A549 (cell line): ENCODE data around the gene RABGAP1. TPM values are rescaled to one million over a fixed set of nuclear protein-coding genes. Genes with fewer than 3 reads are reported as not detected.

Source experiments
- ATAC-seq, 2 experiments: fragments of 200-7000 bp in 1 of 2; fragments of >200 bp in 1 of 2; cut with Nextera tagmentation in 1 of 2; cut with Tn5 transposase in 1 of 2; 3 replicates each; pipeline versions ENCODE4 v1.8.0 to v1.9.1; 2018 to 2020; ENCODE audit warnings: mild to moderate bottlenecking in 1 of 2, moderate library complexity in 1 of 2
- CTCF ChIA-PET: fragments of 300-600 bp; sonication (Branson Sonifier 250); formaldehyde crosslinking; extraction: SDS; loops from one replicate; lab custom pipeline; 2021; ENCODE audit warnings: antibody characterized with exemption, inconsistent platforms; lab: Yijun Ruan, JAX
- POLR2A ChIA-PET: fragments of 350-600 bp; formaldehyde crosslinking; extraction: SDS; loops from one replicate; lab custom pipeline; 2021; ENCODE audit warnings: antibody characterized with exemption, inconsistent platforms; lab: Yijun Ruan, JAX
- DNase-seq, 2 experiments: peaks; one replicate each; pipeline versions ENCODE4 v3.0.0 to v3.0.0-alpha.2; 2011 to 2016; ENCODE audit warnings: low read depth in 1 of 2, low spot score in 1 of 2
- FAIRE-seq: peaks from 2 replicates; lab custom pipeline; 2011; peaks lifted over from hg19 to GRCh38; lab: Jason Lieb, UNC
- H3K27ac ChIP-seq, 2 experiments: fragments of >200 bp; sonication (Bioruptor Twin); formaldehyde crosslinking; 3 replicates each; pipeline ENCODE4 v1.5.1; 2016 to 2017
- H3K4me1 ChIP-seq: fragments of >200 bp; sonication (Bioruptor Twin); formaldehyde crosslinking; 3 replicates; pipeline ENCODE4 v1.6.1; 2016
- H3K4me2 ChIP-seq: fragments of >200 bp; sonication (Bioruptor Twin); formaldehyde crosslinking; 3 replicates; pipeline ENCODE4 v1.6.1; 2016
- H3K4me3 ChIP-seq: fragments of >200 bp; sonication (Bioruptor Twin); formaldehyde crosslinking; 3 replicates; pipeline ENCODE4 v1.5.1; 2016
- H3K9me3 ChIP-seq: fragments of >200 bp; sonication (Bioruptor Twin); formaldehyde crosslinking; 3 replicates; pipeline ENCODE4 v1.6.1; 2016
- CBX8 ChIP-seq: fragments of 200-600 bp; sonication (generic); IDR thresholded peaks from 2 replicates; pipeline ENCODE4 v1.6.1; 2016
- ESRRA ChIP-seq: fragments of 150-350 bp; IDR thresholded peaks from 2 replicates; pipeline ENCODE4 v1.6.1; 2014; ENCODE audit warnings: mild to moderate bottlenecking, low read length, borderline replicate concordance
- HEYL ChIP-seq: fragments of 250-450 bp; sonication (Bioruptor Pico); IDR thresholded peaks from 2 replicates; pipeline ENCODE4 v1.8.0; 2021; ENCODE audit warnings: mild to moderate bottlenecking, moderate library complexity
- HOXA7 ChIP-seq: fragments of 250-450 bp; sonication (Bioruptor Pico); IDR thresholded peaks from 2 replicates; pipeline ENCODE4 v1.5.0; 2020; ENCODE audit warnings: mild to moderate bottlenecking, moderate library complexity
- HOXB5 ChIP-seq: fragments of 250-450 bp; sonication (Bioruptor Pico); IDR thresholded peaks from 2 replicates; pipeline ENCODE4 v1.5.0; 2020; ENCODE audit warnings: mild to moderate bottlenecking, moderate library complexity
- JUN ChIP-seq, 2 experiments: fragments of >200 bp; sonication (Bioruptor Twin); formaldehyde crosslinking; IDR thresholded peaks; 2 replicates in 1 of 2; 3 replicates in 1 of 2; pipeline ENCODE4 v1.6.1; 2016 to 2017
- PHF8 ChIP-seq: fragments of 200-600 bp; sonication (generic); IDR thresholded peaks from 2 replicates; pipeline ENCODE4 v1.6.1; 2016; ENCODE audit warnings: low read depth, mild to moderate bottlenecking, antibody characterized with exemption, moderate library complexity, borderline replicate concordance
- POLR2AphosphoS2 ChIP-seq: conservative IDR thresholded peaks from 2 replicates; pipeline ENCODE4 v1.6.1; 2012; ENCODE audit warnings: low read length, improper control_type of control experiment, inconsistent platforms
- RARB ChIP-seq: fragments of 250-450 bp; sonication (Bioruptor Pico); IDR thresholded peaks from 2 replicates; pipeline ENCODE4 v1.8.0; 2021; ENCODE audit warnings: mild to moderate bottlenecking, moderate library complexity
- RCOR1 ChIP-seq: fragments of 150-350 bp; IDR thresholded peaks from 2 replicates; pipeline ENCODE4 v1.6.1; 2014; ENCODE audit warnings: antibody characterized with exemption, low read length, low read depth
- ZC3H11A ChIP-seq: fragments of 450-650 bp; IDR thresholded peaks from 2 replicates; pipeline ENCODE4 v1.6.1; 2014; ENCODE audit warnings: antibody characterized with exemption, mild to moderate bottlenecking
- ZSCAN20 ChIP-seq: fragments of 250-450 bp; sonication (Bioruptor Pico); IDR thresholded peaks from 2 replicates; pipeline ENCODE4 v1.8.0; 2022; ENCODE audit warnings: mild to moderate bottlenecking, moderate library complexity
- WGBS: methylation state at CpG from one replicate; pipeline ENCODE4 v1.1.6; 2017; ENCODE audit errors: missing lambda C conversion rate; 5-methylcytosine and 5-hydroxymethylcytosine counted together
- polyA plus RNA-seq, 4 experiments: library from polyadenylated mRNA; depleted of rRNA in 3 of 4; stranded (reverse); fragments of >200 nt; fragmentation: RNase III in 1 of 4; extraction: RNeasy Plus Mini Kit Qiagen cat#74134 plus additional on column Dnase treatment in 1 of 4; gene quantifications; 2 replicates in 3 of 4; 3 replicates in 1 of 4; pipeline ENCODE4 v1.2.3, GENCODE V29; 2011 to 2017
- TF ChIP-seq, protein P1 (sequence below): IDR thresholded peaks from 2 replicates; pipeline ENCODE4 v1.6.1; 2012; ENCODE audit warnings: low read depth, borderline replicate concordance
- TF ChIP-seq, protein P2 (sequence below): fragments of 200-600 bp; sonication (generic); IDR thresholded peaks from 2 replicates; pipeline ENCODE4 v1.6.1; 2016; ENCODE audit warnings: antibody characterized with exemption, mild to moderate bottlenecking, moderate library complexity
- TF ChIP-seq, protein P3 (sequence below): fragments of 250-450 bp; sonication (Bioruptor Pico); IDR thresholded peaks from 2 replicates; pipeline ENCODE4 v1.5.0; 2020; ENCODE audit warnings: low read depth, mild to moderate bottlenecking, moderate library complexity
- TF ChIP-seq, protein P4 (sequence below): fragments of >200 bp; sonication (Bioruptor Twin); formaldehyde crosslinking; IDR thresholded peaks from 3 replicates; pipeline ENCODE4 v1.6.1; 2016
- TF ChIP-seq, protein P5 (sequence below): fragments of 150-350 bp; IDR thresholded peaks from 2 replicates; pipeline ENCODE4 v1.6.1; 2014; ENCODE audit warnings: low read depth, mild to moderate bottlenecking, low read length

The RABGAP1 gene
- polyA plus RNA-seq, 2 of the 4 experiments (the other 2 are of a cell fraction) = 17.5 to 39.9 TPM

DNA sequence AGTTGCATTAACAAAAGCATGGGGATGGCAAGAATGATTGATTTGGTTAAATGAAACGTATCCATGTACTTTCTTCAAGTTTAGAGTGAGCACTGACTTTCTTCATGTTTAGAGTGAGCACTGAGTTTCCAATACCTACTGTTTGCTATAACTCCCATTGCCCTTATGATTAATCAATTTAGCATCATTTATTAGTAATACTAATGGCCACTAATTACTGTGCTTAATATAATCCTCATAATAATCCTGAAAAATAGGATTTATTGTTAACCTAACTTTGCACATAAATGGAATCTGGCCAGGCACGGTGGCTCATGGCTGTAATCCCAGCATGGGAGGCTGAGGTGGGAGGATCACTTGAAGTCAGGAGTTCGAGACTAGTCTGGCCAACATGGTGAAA, 70.6 kb downstream of the RABGAP1 start:
- no peak overlapping the region for H3K4me2 ChIP-seq
- H3K27ac ChIP-seq = no peak overlapping the region
- WGBS = 96% methylated on average over 3 of the region's 3 CpGs
- ChIA-PET CTCF (interaction anchor here (1.5 to 1.7 kb wide), 2 partner anchors 10 to 338 kb away, joined by 4 to 6 read pairs; no protein-coding TSS in a partner anchor), POLR2A (no interaction called here)
- H3K4me1 ChIP-seq = peaks cover 4% of the 10 kb centered on the region; the same call in 2 of the 3 replicates
- no peak overlapping the region for H3K4me3 ChIP-seq
- no peak for DNase-seq
- no peaks in the 10 kb centered on the region for H3K9me3 ChIP-seq
- TF ChIP-seq, protein P1, sequence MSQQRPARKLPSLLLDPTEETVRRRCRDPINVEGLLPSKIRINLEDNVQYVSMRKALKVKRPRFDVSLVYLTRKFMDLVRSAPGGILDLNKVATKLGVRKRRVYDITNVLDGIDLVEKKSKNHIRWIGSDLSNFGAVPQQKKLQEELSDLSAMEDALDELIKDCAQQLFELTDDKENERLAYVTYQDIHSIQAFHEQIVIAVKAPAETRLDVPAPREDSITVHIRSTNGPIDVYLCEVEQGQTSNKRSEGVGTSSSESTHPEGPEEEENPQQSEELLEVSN = no peak
- TF ChIP-seq HEYL (CRISPR knock-in tag) = no peak
- TF ChIP-seq PHF8 = no peak
- TF ChIP-seq RARB (CRISPR knock-in tag) = no peak
- no peak for TF ChIP-seq ZC3H11A
- TF ChIP-seq, protein P2, sequence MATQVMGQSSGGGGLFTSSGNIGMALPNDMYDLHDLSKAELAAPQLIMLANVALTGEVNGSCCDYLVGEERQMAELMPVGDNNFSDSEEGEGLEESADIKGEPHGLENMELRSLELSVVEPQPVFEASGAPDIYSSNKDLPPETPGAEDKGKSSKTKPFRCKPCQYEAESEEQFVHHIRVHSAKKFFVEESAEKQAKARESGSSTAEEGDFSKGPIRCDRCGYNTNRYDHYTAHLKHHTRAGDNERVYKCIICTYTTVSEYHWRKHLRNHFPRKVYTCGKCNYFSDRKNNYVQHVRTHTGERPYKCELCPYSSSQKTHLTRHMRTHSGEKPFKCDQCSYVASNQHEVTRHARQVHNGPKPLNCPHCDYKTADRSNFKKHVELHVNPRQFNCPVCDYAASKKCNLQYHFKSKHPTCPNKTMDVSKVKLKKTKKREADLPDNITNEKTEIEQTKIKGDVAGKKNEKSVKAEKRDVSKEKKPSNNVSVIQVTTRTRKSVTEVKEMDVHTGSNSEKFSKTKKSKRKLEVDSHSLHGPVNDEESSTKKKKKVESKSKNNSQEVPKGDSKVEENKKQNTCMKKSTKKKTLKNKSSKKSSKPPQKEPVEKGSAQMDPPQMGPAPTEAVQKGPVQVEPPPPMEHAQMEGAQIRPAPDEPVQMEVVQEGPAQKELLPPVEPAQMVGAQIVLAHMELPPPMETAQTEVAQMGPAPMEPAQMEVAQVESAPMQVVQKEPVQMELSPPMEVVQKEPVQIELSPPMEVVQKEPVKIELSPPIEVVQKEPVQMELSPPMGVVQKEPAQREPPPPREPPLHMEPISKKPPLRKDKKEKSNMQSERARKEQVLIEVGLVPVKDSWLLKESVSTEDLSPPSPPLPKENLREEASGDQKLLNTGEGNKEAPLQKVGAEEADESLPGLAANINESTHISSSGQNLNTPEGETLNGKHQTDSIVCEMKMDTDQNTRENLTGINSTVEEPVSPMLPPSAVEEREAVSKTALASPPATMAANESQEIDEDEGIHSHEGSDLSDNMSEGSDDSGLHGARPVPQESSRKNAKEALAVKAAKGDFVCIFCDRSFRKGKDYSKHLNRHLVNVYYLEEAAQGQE = no peak
- no peak for TF ChIP-seq CBX8
- TF ChIP-seq POLR2AphosphoS2 = no peak
- FAIRE-seq = no peak
- ATAC-seq = no peak

DNA sequence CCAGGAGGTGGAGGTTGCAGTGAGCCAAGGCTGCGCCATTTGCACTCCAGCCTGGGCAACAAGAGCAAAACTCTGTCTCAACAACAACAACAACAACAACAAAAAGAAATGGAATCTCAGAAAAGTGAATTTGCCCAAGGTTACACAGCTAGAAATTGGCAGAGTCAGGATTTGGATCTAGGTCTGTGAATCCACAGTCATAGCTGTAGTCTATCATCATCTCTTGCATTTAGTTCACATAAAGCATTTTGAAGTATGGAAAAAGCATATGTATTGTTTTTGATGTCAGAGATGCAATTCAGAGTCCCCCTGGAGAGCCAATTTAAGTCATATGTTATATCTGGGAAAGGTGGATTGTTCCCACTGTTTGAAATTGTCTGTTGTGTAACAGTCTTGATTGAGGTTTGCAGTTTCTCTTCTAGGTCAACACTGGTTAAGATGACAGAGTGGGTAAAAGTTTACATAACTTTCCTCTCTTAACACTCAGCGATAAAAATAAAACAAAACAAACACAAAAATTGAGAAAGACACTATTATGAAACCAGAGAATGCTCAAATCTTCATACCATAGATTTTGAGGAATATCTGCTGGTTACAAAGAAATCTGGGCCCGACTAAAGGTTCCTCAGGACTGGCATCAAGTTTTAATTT, 71.2 kb downstream of the RABGAP1 start:
- ChIA-PET CTCF (interaction anchor here (1.5 to 1.7 kb wide), 2 partner anchors 10 to 338 kb away, joined by 4 to 6 read pairs; no protein-coding TSS in a partner anchor), POLR2A (no interaction called here)
- ATAC-seq (no peak), DNase-seq (no peak), FAIRE-seq (no peak)
- WGBS = 65% methylated on average over 3 of the region's 3 CpGs
- Histone ChIP-seq H3K27ac (no peak overlapping the region), H3K9me3 (no peaks in the 10 kb centered on the region), H3K4me3 (no peak overlapping the region), H3K4me2 (no peak overlapping the region), H3K4me1 (peaks cover 4% of the 10 kb centered on the region; the same call in 2 of the 3 replicates)
- TF ChIP-seq RARB (CRISPR knock-in tag) (no peak), RCOR1 (no peak), ESRRA (no peak), HOXB5 (CRISPR knock-in tag) (no peak), JUN (IDR thresholded peaks at IDR 0.05) (no peak), ZSCAN20 (CRISPR knock-in tag) (no peak), HOXA7 (CRISPR knock-in tag) (no peak)
- TF ChIP-seq, protein P3, sequence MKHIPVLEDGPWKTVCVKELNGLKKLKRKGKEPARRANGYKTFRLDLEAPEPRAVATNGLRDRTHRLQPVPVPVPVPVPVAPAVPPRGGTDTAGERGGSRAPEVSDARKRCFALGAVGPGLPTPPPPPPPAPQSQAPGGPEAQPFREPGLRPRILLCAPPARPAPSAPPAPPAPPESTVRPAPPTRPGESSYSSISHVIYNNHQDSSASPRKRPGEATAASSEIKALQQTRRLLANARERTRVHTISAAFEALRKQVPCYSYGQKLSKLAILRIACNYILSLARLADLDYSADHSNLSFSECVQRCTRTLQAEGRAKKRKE (CRISPR knock-in tag) = no peak
- TF ChIP-seq, protein P4, sequence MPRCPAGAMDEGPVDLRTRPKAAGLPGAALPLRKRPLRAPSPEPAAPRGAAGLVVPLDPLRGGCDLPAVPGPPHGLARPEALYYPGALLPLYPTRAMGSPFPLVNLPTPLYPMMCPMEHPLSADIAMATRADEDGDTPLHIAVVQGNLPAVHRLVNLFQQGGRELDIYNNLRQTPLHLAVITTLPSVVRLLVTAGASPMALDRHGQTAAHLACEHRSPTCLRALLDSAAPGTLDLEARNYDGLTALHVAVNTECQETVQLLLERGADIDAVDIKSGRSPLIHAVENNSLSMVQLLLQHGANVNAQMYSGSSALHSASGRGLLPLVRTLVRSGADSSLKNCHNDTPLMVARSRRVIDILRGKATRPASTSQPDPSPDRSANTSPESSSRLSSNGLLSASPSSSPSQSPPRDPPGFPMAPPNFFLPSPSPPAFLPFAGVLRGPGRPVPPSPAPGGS = no peak
- TF ChIP-seq, protein P5, sequence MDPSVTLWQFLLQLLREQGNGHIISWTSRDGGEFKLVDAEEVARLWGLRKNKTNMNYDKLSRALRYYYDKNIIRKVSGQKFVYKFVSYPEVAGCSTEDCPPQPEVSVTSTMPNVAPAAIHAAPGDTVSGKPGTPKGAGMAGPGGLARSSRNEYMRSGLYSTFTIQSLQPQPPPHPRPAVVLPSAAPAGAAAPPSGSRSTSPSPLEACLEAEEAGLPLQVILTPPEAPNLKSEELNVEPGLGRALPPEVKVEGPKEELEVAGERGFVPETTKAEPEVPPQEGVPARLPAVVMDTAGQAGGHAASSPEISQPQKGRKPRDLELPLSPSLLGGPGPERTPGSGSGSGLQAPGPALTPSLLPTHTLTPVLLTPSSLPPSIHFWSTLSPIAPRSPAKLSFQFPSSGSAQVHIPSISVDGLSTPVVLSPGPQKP = no peak
